OCI-LY7 (cell line): ENCODE data around the gene SMTN.

Source experiments
- CTCF ChIP-seq: fragments of 200-600 bp; sonication (generic); conservative IDR thresholded peaks from 2 replicates; pipeline ENCODE4 v1.5.1; 2014; ENCODE audit warnings: mild to moderate bottlenecking, antibody characterized with exemption, low read length, moderate library complexity, mixed read lengths
- EZH2phosphoT487 ChIP-seq: fragments of 200-600 bp; sonication (generic); IDR thresholded peaks from 2 replicates; pipeline ENCODE4 v1.6.1; 2018; ENCODE audit warnings: low read depth, borderline replicate concordance, mild to moderate bottlenecking, mixed run types, antibody characterized with exemption, low read length, moderate library complexity, mixed read lengths

GRCh38 chr22:31136155-31136554, 55.0 kb downstream of the SMTN start:
- no peak for TF ChIP-seq EZH2phosphoT487
- TF ChIP-seq CTCF, result no peak
